ENCODE measurements around the gene RNASEH2A. TPM values are rescaled to one million over a fixed set of nuclear protein-coding genes. Genes with fewer than 3 reads are reported as not detected.

Gene RNASEH2A
- 10 to 100 TPM; 29.2 to 42.0 (median 31.2) TPM for polyA plus RNA-seq (ENCODE audit: insufficient read length in 4 of 4)

GRCh38 chr19:12806242-12807081 lies at the start of gene RNASEH2A:
TSS of gene RNASEH2A (plus strand) at chr19:12806584. CDS start at chr19:12806674, 90 bp downstream.
- peak in 1 of 4 donors; percentile 82 for DNase-seq (ENCODE audit: low read depth in 4 of 4, low spot score in 3 of 4)

- DNase-seq (ENCODE audit: low read depth in 4 of 4, low spot score in 3 of 4): peak in 1 of 4 donors; percentile 51
Observed at GRCh38 chr19:12757544-12758274, 48.7 kb upstream of the RNASEH2A start.

- no peak for DNase-seq (ENCODE audit: low read depth in 4 of 4, low spot score in 3 of 4)
Observed at GRCh38 chr19:12759686-12760085, 46.7 kb upstream of the RNASEH2A start.

GRCh38 chr19:12763100-12763499 lies 43.3 kb upstream of the RNASEH2A start:
- DNase-seq (ENCODE audit: low read depth in 4 of 4, low spot score in 3 of 4): no peak

GRCh38 chr19:12764698-12765097 lies 41.7 kb upstream of the RNASEH2A start:
- no peak for DNase-seq (ENCODE audit: low read depth in 4 of 4, low spot score in 3 of 4)

GRCh38 chr19:12766051-12766521 lies 40.3 kb upstream of the RNASEH2A start:
- DNase-seq (ENCODE audit: low read depth in 4 of 4, low spot score in 3 of 4): no peak

- DNase-seq (ENCODE audit: low read depth in 4 of 4, low spot score in 3 of 4): no peak
Observed at GRCh38 chr19:12767150-12767549, 39.2 kb upstream of the RNASEH2A start.

GRCh38 chr19:12767666-12768065 lies 38.7 kb upstream of the RNASEH2A start:
- DNase-seq (ENCODE audit: low read depth in 4 of 4, low spot score in 3 of 4): no peak

- no peak for DNase-seq (ENCODE audit: low read depth in 4 of 4, low spot score in 3 of 4)
Observed at GRCh38 chr19:12769689-12770088, 36.7 kb upstream of the RNASEH2A start.

- no peak for DNase-seq (ENCODE audit: low read depth in 4 of 4, low spot score in 3 of 4)
Observed at GRCh38 chr19:12770922-12771321, 35.5 kb upstream of the RNASEH2A start.

- DNase-seq (ENCODE audit: low read depth in 4 of 4, low spot score in 3 of 4): no peak
Observed at GRCh38 chr19:12772323-12772722, 34.1 kb upstream of the RNASEH2A start.

- no peak for DNase-seq (ENCODE audit: low read depth in 4 of 4, low spot score in 3 of 4)
Observed at GRCh38 chr19:12773571-12773970, 32.8 kb upstream of the RNASEH2A start.

GRCh38 chr19:12774588-12775555 lies 31.5 kb upstream of the RNASEH2A start, which contains the start of gene HOOK2:
TSS of gene HOOK2 (minus strand) at chr19:12775552. CDS start at chr19:12775449, 103 bp downstream.
- DNase-seq (ENCODE audit: low read depth in 4 of 4, low spot score in 3 of 4): no peak

- no peak for DNase-seq (ENCODE audit: low read depth in 4 of 4, low spot score in 3 of 4)
Observed at GRCh38 chr19:12777217-12778016, 29.0 kb upstream of the RNASEH2A start.

- DNase-seq (ENCODE audit: low read depth in 4 of 4, low spot score in 3 of 4): no peak
Observed at GRCh38 chr19:12778017-12778904, 28.1 kb upstream of the RNASEH2A start.

GRCh38 chr19:12778905-12779161 lies 27.6 kb upstream of the RNASEH2A start:
- DNase-seq (ENCODE audit: low read depth in 4 of 4, low spot score in 3 of 4): no peak

- no peak for DNase-seq (ENCODE audit: low read depth in 4 of 4, low spot score in 3 of 4)
Observed at GRCh38 chr19:12779162-12779993, 27.0 kb upstream of the RNASEH2A start.

GRCh38 chr19:12782174-12782423 lies 24.3 kb upstream of the RNASEH2A start:
- no peak for DNase-seq (ENCODE audit: low read depth in 4 of 4, low spot score in 3 of 4)

All from right renal pelvis (tissue), 4 donors.